Activated CD8-positive, alpha-beta T cell treated with anti-CD3 and anti-CD28 coated beads for 36 hours (primary cell): Measurements from ENCODE around the gene HGS. TPM values are rescaled to one million over a fixed set of nuclear protein-coding genes. Genes with fewer than 3 reads are reported as not detected.

Experiments used
- ATAC-seq: fragments of 200-7000 bp; cut with Tn5 transposase; one replicate; pipeline ENCODE4 v1.10.0; 2021; ENCODE audit warnings: mild to moderate bottlenecking, moderate library complexity
- CTCF ChIA-PET: fragments of 350-600 bp; sonication (Branson Sonifier 250); formaldehyde crosslinking; loops from one replicate; lab custom pipeline; 2021; ENCODE audit warnings: antibody characterized with exemption; lab: Charles Lee
- POLR2A ChIA-PET: fragments of 350-600 bp; sonication (Branson Sonifier 250); formaldehyde crosslinking; loops from one replicate; lab custom pipeline; 2021; ENCODE audit warnings: antibody characterized with exemption; lab: Charles Lee
- DNase-seq: peaks from one replicate; pipeline ENCODE4 v3.0.0-alpha.2; 2020
- H3K27ac Mint-ChIP-seq: one replicate; pipeline ENCODE4 v1.8.0; 2021; ENCODE audit warnings: mild to moderate bottlenecking, mixed read lengths
- H3K27me3 Mint-ChIP-seq: one replicate; pipeline ENCODE4 v1.8.0; 2021; ENCODE audit warnings: mixed read lengths
- H3K36me3 Mint-ChIP-seq: one replicate; pipeline ENCODE4 v1.8.0; 2021; ENCODE audit warnings: low read depth, mixed read lengths
- H3K4me1 Mint-ChIP-seq: one replicate; pipeline ENCODE4 v1.8.0; 2021; ENCODE audit warnings: low read depth, mixed read lengths
- H3K4me3 Mint-ChIP-seq: one replicate; pipeline ENCODE4 v1.8.0; 2021; ENCODE audit warnings: mild to moderate bottlenecking, moderate library complexity, mixed read lengths
- H3K9me3 Mint-ChIP-seq: one replicate; pipeline ENCODE4 v1.8.0; 2021; ENCODE audit warnings: mixed read lengths
- intact Hi-C: fragments of 100-400 bp; cut with micrococcal nuclease; formaldehyde crosslinking; loops from one replicate; pipeline ENCODE4 v1.10.0; 2022
- total RNA-seq, 2 experiments: library from RNA; stranded (reverse); gene quantifications; one replicate each; pipeline ENCODE4 v1.2.3, GENCODE V29; 2021
- TF ChIP-seq, protein P1 (sequence below): fragments of 200-600 bp; IDR thresholded peaks from one replicate; pipeline ENCODE4 v1.8.0; 2022; ENCODE audit warnings: antibody characterized with exemption, mild to moderate bottlenecking

The HGS gene
- total RNA-seq, 2 experiments from 2014 or later = 98.9 to 113 TPM

DNA sequence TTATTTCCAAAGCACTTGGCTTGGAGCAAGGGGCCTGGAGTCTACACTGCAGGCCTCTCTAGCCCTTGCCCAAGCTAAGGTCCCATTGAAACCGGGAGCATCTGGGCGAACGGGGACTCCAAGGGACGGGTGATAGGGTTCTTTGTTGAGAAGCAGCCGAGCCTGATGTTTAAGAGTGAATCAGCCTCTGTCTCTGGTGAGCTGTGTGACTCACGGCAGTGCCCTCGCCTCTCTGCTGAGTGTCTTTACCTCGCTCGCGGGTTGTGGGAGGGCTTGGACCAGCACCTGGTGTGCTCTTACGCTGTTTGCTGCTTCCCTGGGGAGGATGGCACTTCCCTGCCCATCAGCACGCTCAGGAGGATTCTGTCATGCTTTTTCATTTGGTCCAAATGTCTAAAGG lies 1.3 kb downstream of the HGS start:
- no peaks in the 10 kb centered on the region for H3K9me3 Mint-ChIP-seq
- ChIA-PET POLR2A (interaction anchor here (0.5 to 6.7 kb wide), 12 partner anchors 10 to 182 kb away, joined by 3 to 73 read pairs (median 8); partner anchors contain the start of genes CCDC137, FAAP100, MRPL12 and OXLD1), CTCF (interaction anchor here (1.1 to 2.7 kb wide), 3 partner anchors 10 to 169 kb away, joined by 3 to 11 read pairs (median 3); partner anchors contain the start of gene MRPL12)
- H3K27me3 Mint-ChIP-seq = no peaks in the 10 kb centered on the region
- H3K36me3 Mint-ChIP-seq = peaks cover 49% of the 10 kb centered on the region
- peaks cover 35% of the 10 kb centered on the region for H3K4me1 Mint-ChIP-seq
- intact Hi-C loops = no loop called here
- peak; percentile 74 for DNase-seq
- TF ChIP-seq, protein P1, sequence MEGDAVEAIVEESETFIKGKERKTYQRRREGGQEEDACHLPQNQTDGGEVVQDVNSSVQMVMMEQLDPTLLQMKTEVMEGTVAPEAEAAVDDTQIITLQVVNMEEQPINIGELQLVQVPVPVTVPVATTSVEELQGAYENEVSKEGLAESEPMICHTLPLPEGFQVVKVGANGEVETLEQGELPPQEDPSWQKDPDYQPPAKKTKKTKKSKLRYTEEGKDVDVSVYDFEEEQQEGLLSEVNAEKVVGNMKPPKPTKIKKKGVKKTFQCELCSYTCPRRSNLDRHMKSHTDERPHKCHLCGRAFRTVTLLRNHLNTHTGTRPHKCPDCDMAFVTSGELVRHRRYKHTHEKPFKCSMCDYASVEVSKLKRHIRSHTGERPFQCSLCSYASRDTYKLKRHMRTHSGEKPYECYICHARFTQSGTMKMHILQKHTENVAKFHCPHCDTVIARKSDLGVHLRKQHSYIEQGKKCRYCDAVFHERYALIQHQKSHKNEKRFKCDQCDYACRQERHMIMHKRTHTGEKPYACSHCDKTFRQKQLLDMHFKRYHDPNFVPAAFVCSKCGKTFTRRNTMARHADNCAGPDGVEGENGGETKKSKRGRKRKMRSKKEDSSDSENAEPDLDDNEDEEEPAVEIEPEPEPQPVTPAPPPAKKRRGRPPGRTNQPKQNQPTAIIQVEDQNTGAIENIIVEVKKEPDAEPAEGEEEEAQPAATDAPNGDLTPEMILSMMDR = no peak
- no peak for ATAC-seq
- peak overlapping the region; percentile 77 for H3K27ac Mint-ChIP-seq
- peak overlapping the region; percentile 93 for H3K4me3 Mint-ChIP-seq

DNA sequence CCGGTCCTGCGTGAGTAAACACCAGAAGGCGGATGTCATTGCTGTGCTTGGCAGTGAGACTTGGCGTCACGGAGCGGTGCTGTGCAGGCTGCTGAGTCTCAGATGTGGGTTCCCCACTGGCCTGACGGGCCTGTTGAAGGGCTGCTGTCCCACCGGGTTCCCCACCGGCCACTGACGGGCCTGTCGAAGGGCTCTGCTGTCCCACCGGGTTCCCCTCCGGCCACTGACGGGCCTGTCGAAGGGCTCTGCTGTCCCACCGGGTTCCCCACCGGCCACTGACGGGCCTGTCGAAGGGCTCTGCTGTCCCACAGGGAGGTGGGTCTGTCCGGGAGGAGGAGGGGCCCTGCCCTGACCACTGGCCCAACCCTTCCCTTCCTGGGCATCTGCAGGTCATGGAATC lies 2.8 kb downstream of the HGS start:
- no peak for DNase-seq
- intact Hi-C loops = no loop called here
- ATAC-seq = no peak
- H3K9me3 Mint-ChIP-seq = no peaks in the 10 kb centered on the region
- no peaks in the 10 kb centered on the region for H3K27me3 Mint-ChIP-seq
- POLR2A ChIA-PET = interaction anchor here (6.7 kb wide), 1 partner anchor 17 kb away, joined by 73 read pairs; the partner anchor contains the start of gene MRPL12
- CTCF ChIA-PET = no interaction called here
- peaks cover 46% of the 10 kb centered on the region for H3K36me3 Mint-ChIP-seq
- peaks cover 35% of the 10 kb centered on the region for H3K4me1 Mint-ChIP-seq
- no peak overlapping the region for H3K27ac Mint-ChIP-seq
- TF ChIP-seq, protein P1 = no peak
- H3K4me3 Mint-ChIP-seq = no peak overlapping the region

GRCh38 chr17:81687770-81688541 lies 4.1 kb downstream of the HGS start:
- ATAC-seq (no peak), DNase-seq (no peak)
- CTCF ChIA-PET = no interaction called here
- H3K27ac Mint-ChIP-seq = no peak overlapping the region
- peaks cover 51% of the 10 kb centered on the region for H3K36me3 Mint-ChIP-seq
- POLR2A ChIA-PET = interaction anchor here (1.3 to 6.7 kb wide), 2 partner anchors 15 kb away, joined by 4 to 73 read pairs; partner anchors contain the start of gene MRPL12
- H3K4me1 Mint-ChIP-seq = peaks cover 25% of the 10 kb centered on the region
- no peaks in the 10 kb centered on the region for H3K9me3 Mint-ChIP-seq
- TF ChIP-seq, protein P1 = no peak
- intact Hi-C loops = no loop called here
- no peaks in the 10 kb centered on the region for H3K27me3 Mint-ChIP-seq
- no peak overlapping the region for H3K4me3 Mint-ChIP-seq

- H3K36me3 Mint-ChIP-seq = peaks cover 50% of the 10 kb centered on the region
- H3K4me3 Mint-ChIP-seq = no peak overlapping the region
- DNase-seq (no peak), ATAC-seq (no peak)
- CTCF ChIA-PET = no interaction called here
- POLR2A ChIA-PET = interaction anchor here (1.3 to 6.7 kb wide), 2 partner anchors 15 kb away, joined by 4 to 73 read pairs; partner anchors contain the start of gene MRPL12
- no peaks in the 10 kb centered on the region for H3K27me3 Mint-ChIP-seq
- peaks cover 25% of the 10 kb centered on the region for H3K4me1 Mint-ChIP-seq
- no peak overlapping the region for H3K27ac Mint-ChIP-seq
- intact Hi-C loops = no loop called here
- no peaks in the 10 kb centered on the region for H3K9me3 Mint-ChIP-seq
- TF ChIP-seq, protein P1 = no peak
Observed at GRCh38 chr17:81688616-81689015, 4.8 kb downstream of the HGS start.

DNA sequence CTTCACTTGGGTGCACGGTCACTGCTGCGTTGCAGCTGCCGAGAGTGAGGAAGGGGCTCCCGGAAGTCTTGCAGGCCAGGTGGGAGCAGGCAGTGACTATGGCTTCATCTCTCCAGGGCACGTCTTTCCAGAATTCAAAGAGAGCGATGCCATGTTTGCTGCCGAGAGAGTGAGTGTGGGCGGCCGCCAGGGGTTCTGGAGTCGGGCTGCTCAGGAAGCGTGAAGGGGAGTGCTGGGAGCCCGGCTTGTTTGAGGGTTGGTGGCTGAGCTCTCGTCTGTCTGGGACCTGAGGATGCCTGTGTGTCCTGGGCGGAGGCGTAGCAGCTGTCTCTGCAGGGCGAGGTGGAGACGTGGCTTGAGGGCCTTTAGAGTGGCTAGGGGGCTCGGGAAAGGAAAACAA lies 6.3 kb downstream of the HGS start:
- peaks cover 18% of the 10 kb centered on the region for H3K4me1 Mint-ChIP-seq
- no peak for DNase-seq
- no peaks in the 10 kb centered on the region for H3K9me3 Mint-ChIP-seq
- TF ChIP-seq, protein P1 = no peak
- ChIA-PET CTCF (no interaction called here), POLR2A (interaction anchor here (0.9 kb wide), 1 partner anchor 31 kb away, joined by 3 read pairs; no protein-coding TSS in a partner anchor)
- H3K4me3 Mint-ChIP-seq = no peak overlapping the region
- intact Hi-C loops = no loop called here
- peaks cover 42% of the 10 kb centered on the region for H3K36me3 Mint-ChIP-seq
- ATAC-seq = no peak
- no peaks in the 10 kb centered on the region for H3K27me3 Mint-ChIP-seq
- H3K27ac Mint-ChIP-seq = no peak overlapping the region
